Duodenal mucosa (tissue), 2 donors: ENCODE measurements around the gene NOL4L.
"Not testable (repeated sequence)": the region's sequence is repeated elsewhere in the genome, so short reads cannot be mapped to it uniquely, and the experiment has no call there.

Experiments
- H3K27ac ChIP-seq: one replicate; pipeline ENCODE4 v1.7.0; 2013; ENCODE audit warnings: low read depth, low read length
- H3K27me3 ChIP-seq, 2 donors: one replicate each; pipeline ENCODE4 v1.7.0; 2013; ENCODE audit warnings: low read length in 2 of 2, control low read depth in 1 of 2; ENCODE audit not compliant: insufficient read depth in 2 of 2, control insufficient read depth in 1 of 2
- H3K36me3 ChIP-seq, 2 donors: one replicate each; pipeline ENCODE4 v1.7.0; 2013; ENCODE audit warnings: low read length in 2 of 2, control low read depth in 1 of 2; ENCODE audit not compliant: insufficient read depth in 2 of 2, control insufficient read depth in 1 of 2
- H3K4me1 ChIP-seq, 2 donors: one replicate each; pipeline ENCODE4 v1.7.0; 2013; ENCODE audit warnings: low read length in 2 of 2, control low read depth in 1 of 2; ENCODE audit not compliant: insufficient read depth in 2 of 2, control insufficient read depth in 1 of 2
- H3K4me3 ChIP-seq, 2 donors: one replicate each; pipeline ENCODE4 v1.7.0; 2013; ENCODE audit warnings: low read length in 2 of 2, low read depth in 1 of 2
- H3K9ac ChIP-seq, 2 donors: one replicate each; pipeline ENCODE4 v1.7.0; 2013; ENCODE audit warnings: low read length in 2 of 2, low read depth in 1 of 2
- H3K9me3 ChIP-seq, 2 donors: one replicate each; pipeline ENCODE4 v1.7.0; 2013; ENCODE audit warnings: low read length in 2 of 2, control low read depth in 1 of 2; ENCODE audit not compliant: control insufficient read depth in 1 of 2

Gene NOL4L

GRCh38 chr20:32470025-32470861 is 114.9 kb downstream of the NOL4L start:
- Histone ChIP-seq H3K27me3 (no peaks in the 10 kb centered on the region), H3K4me1 (peaks cover 77 to 91% of the 10 kb centered on the region in 2 donors), H3K36me3 (peaks cover 14 to 19% of the 10 kb centered on the region in 2 donors), H3K9me3 (no peaks in the 10 kb centered on the region), H3K9ac (no peak overlapping the region), H3K27ac (peak overlapping the region; percentile 42), H3K4me3 (no peak overlapping the region)

GRCh38 chr20:32468860-32469259 is 116.3 kb downstream of the NOL4L start:
- Histone ChIP-seq H3K27ac (peak overlapping the region; percentile 20), H3K27me3 (no peaks in the 10 kb centered on the region), H3K4me1 (peaks cover 77 to 92% of the 10 kb centered on the region in 2 donors), H3K9ac (no peak overlapping the region), H3K4me3 (no peak overlapping the region), H3K36me3 (peaks cover 14 to 19% of the 10 kb centered on the region in 2 donors), H3K9me3 (no peaks in the 10 kb centered on the region)

GRCh38 chr20:32468313-32468640 is 116.9 kb downstream of the NOL4L start:
- Histone ChIP-seq H3K4me3 (no peak overlapping the region), H3K9ac (peak overlapping the region; percentile 15 to 19), H3K4me1 (peaks cover 77 to 92% of the 10 kb centered on the region in 2 donors), H3K27ac (peak overlapping the region; percentile 17), H3K36me3 (peaks cover 14 to 19% of the 10 kb centered on the region in 2 donors), H3K9me3 (no peaks in the 10 kb centered on the region), H3K27me3 (no peaks in the 10 kb centered on the region)

GRCh38 chr20:32467506-32468312 is 117.4 kb downstream of the NOL4L start:
- peak overlapping the region; percentile 75 for H3K27ac ChIP-seq
- no peaks in the 10 kb centered on the region for H3K27me3 ChIP-seq
- peak overlapping the region; percentile 15 to 19 for H3K9ac ChIP-seq
- H3K36me3 ChIP-seq: peaks cover 14 to 16% of the 10 kb centered on the region in 2 donors
- H3K9me3 ChIP-seq: no peaks in the 10 kb centered on the region
- peaks cover 76 to 92% of the 10 kb centered on the region in 2 donors for H3K4me1 ChIP-seq
- no peak overlapping the region for H3K4me3 ChIP-seq

GRCh38 chr20:32466739-32467505 is 118.2 kb downstream of the NOL4L start:
- H3K27ac ChIP-seq: peak overlapping the region; percentile 75
- no peaks in the 10 kb centered on the region for H3K9me3 ChIP-seq
- peaks cover 9 to 11% of the 10 kb centered on the region in 2 donors for H3K36me3 ChIP-seq
- H3K9ac ChIP-seq: peak overlapping the region; percentile 19 to 43
- no peaks in the 10 kb centered on the region for H3K27me3 ChIP-seq
- no peak overlapping the region for H3K4me3 ChIP-seq
- H3K4me1 ChIP-seq: peaks cover 74 to 90% of the 10 kb centered on the region in 2 donors

GRCh38 chr20:32465901-32466675 is 119.0 kb downstream of the NOL4L start:
- not testable (repeated sequence) for H3K27me3 ChIP-seq, H3K9me3 ChIP-seq, H3K36me3 ChIP-seq
- H3K4me1 ChIP-seq: peaks cover 69 to 84% of the 10 kb centered on the region in 2 donors
- H3K27ac ChIP-seq: peak overlapping the region; percentile 80
- H3K9ac ChIP-seq: peak overlapping the region; percentile 26 to 43
- peak overlapping the region in 1 of 2 donors; percentile 1 for H3K4me3 ChIP-seq

- Histone ChIP-seq H3K4me3 (peak overlapping the region in 1 of 2 donors; percentile 1), H3K9ac (peak overlapping the region; percentile 26 to 73), H3K27me3 (no peaks in the 10 kb centered on the region), H3K27ac (peak overlapping the region; percentile 80), H3K36me3 (peaks cover 6 to 12% of the 10 kb centered on the region in 2 donors), H3K9me3 (no peaks in the 10 kb centered on the region), H3K4me1 (peaks cover 61 to 76% of the 10 kb centered on the region in 2 donors)
Observed at GRCh38 chr20:32465092-32465900, 119.8 kb downstream of the NOL4L start.

- Histone ChIP-seq H3K4me1 (peaks cover 60 to 69% of the 10 kb centered on the region in 2 donors), H3K36me3 (peaks cover 6 to 14% of the 10 kb centered on the region in 2 donors), H3K9me3 (no peaks in the 10 kb centered on the region), H3K27me3 (no peaks in the 10 kb centered on the region), H3K9ac (peak overlapping the region; percentile 72 to 73), H3K4me3 (peak overlapping the region in 1 of 2 donors; percentile 15), H3K27ac (peak overlapping the region; percentile 80)
Observed at GRCh38 chr20:32464401-32465091, 120.6 kb downstream of the NOL4L start.
